Activated CD8-positive, alpha-beta memory T cell treated with anti-CD3 and anti-CD28 coated beads, Interleukin-2, amount 50 U/mL, for 48 hours (primary cell): ENCODE measurements around the gene RER1.

Experiments used
- DNase-seq: peaks from one replicate; pipeline ENCODE4 v3.0.0-alpha.2; 2020

The RER1 gene

GRCh38 chr1:2354511-2355372 lies 36.9 kb upstream of the RER1 start:
- DNase-seq, result no peak

- no peak for DNase-seq
Observed at GRCh38 chr1:2355373-2356261, 36.0 kb upstream of the RER1 start.

- no peak for DNase-seq
Observed at GRCh38 chr1:2356401-2356800, 35.2 kb upstream of the RER1 start.

DNA sequence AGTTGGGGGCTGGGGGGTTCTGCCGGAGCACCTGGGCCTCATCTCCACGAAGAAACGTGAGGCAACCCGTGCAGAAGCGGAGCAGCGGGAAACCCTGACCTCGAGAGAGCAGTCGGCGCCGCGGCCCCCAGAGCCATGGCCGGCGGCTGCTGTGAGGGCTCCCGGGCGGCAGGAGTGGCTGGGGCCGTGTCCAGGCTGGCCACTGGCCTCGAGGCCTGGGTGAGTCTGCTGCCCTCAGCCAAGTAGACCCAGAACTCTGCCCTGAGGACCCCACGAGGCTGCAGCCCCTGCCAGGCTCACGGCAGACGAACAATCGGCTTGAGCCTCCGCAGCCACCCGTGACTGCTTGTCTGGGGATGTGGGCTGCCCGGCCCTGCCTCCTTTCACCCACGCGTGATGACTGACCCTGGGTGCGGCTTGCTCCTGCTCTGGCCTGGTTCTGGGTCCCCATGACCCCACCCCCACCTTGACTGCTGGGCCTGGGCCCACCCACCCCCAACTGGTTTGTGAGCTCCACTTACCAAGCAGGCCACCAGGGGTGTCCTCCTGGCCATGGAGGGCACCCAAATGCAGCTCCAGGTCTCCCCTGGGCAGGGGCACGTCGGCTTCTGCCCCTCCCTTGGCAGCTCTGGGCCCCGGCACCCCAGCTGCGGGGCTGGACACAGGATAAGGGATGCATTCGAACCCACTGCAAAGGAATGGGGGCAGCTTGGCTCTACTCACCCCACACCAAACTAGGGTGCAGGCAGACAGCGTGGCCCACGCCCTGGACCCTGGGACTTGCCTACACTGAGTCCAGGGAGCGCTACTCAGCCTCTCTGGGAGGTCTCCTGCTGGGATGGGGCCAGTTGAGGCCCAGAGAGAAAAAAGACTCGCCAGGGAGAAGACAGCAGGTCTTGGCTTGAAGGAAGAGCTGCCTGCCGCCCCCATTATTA lies 34.5 kb upstream of the RER1 start:
- no peak for DNase-seq

DNA sequence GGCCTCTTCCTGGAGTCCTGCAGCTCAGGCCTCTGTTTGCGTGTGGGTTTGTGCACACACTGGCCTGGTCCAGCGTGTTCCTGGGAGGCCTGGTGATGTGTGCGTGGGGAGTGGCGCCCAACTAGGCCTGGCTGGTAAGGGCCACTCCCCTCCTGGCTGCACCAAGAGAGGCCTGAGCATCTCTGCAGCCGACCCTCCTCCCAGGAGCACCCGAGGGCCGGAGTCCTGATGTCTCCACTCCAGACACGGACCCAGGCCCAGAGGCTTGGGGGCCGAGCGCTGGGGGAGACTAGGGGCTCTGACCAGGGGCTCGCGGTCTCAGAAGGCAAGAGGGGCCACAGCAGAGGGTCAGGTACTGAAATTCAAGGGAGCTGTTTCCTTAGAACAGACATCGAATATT lies 33.6 kb upstream of the RER1 start:
- DNase-seq, result no peak

DNA sequence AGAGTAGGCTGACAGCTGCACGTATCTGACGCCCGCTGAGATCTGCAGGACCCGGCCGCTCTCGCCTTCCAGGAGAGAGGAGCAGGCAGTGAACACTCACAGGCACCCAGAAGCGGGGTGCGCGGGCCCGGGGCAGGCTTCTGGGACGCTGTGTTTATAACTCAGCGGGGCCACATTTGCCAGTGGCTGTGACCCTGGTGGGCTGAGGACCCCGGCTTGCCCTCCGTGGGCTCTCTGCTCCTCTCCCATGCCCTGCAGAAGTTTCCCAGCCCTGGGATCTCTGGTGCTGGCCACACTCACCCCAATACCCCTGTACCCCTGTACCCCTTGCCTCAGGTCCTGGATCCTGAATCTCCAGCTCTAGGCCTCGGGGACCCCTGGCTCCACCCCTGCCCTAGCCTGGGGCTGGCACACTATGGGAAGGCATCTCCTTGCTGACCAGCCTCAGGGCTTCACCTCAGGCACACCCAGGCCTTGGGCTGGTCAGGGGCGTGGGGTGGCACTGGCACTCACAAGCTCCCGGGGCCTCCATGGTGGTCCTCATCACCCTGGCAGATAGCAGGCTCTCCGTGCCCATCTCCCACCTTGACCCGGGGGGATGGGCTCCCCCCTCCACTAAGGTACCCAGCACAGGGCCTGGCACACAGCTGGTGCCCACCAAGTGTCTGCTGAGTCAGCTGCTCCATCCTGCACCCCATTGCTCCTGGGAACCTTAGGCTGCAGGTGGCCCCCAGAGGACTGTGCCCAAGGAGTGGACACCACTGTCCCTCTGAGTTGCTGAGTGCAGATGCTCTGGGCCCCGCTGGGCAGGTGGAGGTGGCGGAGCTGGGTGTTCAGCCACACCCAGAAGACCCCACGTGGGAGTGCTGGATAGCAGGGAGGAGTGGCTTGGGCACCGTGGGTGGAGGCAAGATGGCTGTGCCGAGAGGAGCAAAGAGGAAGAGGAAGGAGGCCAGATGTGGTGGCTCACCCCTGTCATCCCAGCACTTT lies 32.7 kb upstream of the RER1 start:
- no peak for DNase-seq

DNA sequence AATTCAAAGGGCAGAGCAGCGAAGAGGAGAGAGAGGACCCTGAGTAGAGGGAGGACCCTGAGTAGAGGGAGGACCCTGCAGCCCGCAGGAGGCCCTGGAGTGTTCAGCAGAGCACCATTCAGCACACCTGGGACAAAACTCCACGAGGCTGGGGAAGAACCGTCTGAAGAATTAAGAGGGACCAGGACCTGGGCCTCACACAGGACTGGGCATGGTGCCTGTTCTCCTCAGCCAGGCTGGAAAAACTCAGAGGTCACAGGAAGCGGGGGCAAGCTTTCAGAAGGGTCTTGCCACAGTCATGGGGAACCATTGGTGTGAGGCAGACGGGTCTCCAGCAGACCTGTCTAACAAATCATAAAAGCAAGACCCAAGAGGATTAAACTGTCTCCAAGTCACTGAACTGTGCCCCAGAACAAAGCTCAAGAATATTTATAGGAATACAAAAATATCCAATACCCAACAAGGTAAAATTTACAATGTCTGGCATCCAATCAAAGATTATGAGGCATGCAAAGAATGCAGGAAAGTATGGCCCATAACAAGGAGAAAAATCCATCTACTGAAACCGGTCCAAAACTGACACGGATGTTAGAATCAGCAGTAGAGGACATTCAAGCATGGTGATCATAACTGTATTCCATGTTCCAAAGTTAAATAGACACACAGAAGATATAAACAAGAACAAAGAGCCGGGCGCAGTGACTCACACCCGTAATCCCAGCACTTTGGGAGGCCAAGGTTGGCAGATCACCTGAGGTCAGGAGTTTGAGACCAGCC lies 30.9 kb upstream of the RER1 start:
- DNase-seq, result no peak

DNA sequence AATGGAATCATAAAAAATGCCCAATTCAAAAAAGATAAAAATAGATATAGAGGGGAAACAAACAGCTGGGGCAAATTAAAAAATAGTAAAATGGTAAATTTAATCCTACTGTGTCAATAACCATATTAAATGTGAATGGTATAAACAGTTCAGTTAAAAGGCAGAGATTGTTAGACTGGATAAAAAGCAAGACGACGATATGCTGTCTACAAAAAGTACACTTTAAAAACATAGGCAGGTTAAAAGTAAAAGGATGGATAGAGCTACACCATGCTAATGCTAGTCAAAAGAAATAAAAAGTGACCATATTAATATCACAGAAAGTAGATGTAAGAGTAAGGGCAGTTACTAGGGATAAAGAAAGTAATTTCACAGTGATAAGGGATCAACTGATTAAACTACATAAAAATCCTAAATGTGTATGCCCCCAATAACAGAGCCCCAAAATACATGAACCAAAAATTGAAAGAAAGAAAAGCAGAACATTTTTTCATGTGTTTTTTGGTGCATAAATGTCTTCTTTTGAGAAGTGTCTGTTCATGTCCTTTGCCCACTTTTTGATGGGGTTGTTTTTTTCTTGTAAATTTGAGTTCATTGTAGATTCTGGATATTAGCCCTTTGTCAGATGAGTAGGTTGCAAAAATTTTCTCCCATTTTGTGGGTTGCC lies 27.7 kb upstream of the RER1 start:
- DNase-seq, result no peak

DNA sequence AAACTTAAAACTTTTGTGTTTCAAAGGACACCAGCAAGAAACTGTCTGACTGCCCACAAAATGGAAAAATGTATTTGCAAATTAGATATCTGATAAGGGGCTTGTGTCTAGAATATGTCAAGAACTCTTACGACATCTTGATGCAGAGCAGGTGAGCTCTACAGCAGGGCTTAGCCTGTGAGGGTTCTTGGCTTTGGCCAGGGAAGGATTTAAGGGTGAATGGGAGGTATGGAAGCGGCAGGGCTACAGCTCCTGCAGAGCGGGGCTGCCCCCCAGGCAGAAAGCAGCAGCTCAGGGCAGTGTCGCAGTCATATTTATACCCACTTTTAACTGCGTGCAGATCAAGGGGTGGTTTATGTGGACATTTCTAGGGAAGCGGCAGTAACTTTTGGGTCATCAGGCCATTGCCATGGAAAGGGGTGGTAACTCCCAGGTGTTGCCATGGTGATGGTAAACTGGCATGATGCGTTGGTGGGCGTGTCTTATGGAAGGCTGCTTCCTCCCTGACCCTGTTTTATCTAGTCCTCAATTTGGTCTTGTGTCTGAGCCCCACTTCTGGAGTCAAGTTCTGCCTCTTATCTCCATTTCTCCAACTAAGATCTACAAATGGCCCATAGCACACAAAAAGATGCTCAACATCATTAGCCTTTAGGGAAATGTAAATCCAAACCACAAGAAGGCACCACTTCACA lies 23.4 kb upstream of the RER1 start:
- no peak for DNase-seq

DNA sequence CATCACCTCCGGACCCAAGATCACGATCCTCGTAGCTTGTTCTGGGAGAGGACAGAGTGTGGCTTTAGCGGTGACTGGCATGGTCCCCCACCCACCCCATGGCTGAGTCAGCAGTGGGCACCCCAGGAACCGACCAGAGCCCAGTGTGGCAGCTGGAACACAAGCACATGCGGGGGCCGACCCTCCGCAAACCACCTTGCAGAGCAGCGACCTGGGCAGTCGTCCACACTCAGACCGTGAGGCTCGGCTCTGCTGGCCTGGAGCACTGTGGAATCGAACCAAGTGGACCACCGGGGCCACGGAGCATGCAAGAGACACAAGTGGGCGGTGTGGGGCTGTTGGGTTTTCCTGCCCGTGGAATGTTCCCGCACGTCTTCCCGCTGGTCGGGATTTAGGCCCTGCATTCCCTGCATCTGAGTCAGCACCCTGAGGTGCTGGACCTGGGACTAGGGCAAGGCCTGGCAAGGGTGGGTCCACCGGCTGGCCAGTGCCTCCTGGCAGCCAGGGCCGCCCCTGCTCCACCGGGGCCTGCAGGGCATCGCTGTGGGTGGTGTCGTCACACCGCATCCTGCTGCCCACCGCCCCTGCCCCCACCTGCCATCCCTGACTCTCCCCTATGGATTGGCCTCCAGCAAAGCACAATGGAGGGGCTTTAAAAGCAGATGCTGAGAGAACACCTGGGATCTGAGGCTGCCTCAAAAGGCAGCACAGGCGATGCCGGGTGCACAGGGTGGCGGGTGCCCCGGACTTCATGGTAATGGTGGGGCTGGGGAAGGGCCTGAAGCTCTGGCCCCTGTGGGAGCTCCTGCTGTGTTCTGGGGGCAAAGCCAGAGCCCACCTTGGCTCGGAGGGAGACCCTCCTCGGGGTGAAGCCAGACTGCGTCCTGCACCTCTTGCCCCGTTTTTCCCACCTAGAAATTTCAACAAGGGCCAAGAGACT lies 18.8 kb upstream of the RER1 start:
- DNase-seq, result no peak

GRCh38 chr1:2373551-2374251 lies 17.9 kb upstream of the RER1 start:
- no peak for DNase-seq

GRCh38 chr1:2374252-2375155 lies 17.1 kb upstream of the RER1 start:
- no peak for DNase-seq

DNA sequence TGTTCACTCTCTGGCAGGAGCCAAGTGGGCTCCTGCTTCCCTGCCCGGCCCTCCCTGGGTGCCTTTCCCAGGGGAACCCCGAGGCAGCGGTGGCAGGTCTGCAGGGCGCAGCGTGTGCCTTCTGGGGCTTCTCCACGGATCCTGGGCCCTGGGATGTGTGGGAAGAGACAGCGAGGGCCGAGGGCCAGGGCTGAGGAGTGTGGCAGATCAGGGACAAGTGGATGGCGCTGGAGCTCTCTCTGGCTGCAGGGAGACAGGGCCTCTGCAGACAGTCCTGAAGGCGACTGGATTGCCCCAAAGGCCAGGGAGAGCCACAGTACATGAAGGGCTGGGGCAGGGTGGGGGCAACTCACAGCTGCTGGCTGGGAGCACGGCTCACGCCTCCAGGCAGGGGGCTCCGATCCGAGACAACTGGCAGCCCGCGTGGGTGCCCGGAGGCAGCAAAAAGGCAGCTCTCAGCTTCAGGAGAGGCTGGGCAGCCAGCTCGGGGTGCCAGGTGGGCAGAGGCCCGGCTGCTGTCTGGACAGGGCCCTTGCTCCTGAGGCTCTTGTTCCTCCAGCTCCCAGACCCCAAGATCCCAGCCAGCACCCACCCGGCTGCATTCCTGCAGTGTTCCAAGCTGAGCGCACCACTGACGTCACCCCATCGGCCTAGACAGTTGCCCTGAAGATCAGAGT lies 16.3 kb upstream of the RER1 start:
- no peak for DNase-seq

GRCh38 chr1:2375923-2376260 lies 15.7 kb upstream of the RER1 start:
- no peak for DNase-seq

DNA sequence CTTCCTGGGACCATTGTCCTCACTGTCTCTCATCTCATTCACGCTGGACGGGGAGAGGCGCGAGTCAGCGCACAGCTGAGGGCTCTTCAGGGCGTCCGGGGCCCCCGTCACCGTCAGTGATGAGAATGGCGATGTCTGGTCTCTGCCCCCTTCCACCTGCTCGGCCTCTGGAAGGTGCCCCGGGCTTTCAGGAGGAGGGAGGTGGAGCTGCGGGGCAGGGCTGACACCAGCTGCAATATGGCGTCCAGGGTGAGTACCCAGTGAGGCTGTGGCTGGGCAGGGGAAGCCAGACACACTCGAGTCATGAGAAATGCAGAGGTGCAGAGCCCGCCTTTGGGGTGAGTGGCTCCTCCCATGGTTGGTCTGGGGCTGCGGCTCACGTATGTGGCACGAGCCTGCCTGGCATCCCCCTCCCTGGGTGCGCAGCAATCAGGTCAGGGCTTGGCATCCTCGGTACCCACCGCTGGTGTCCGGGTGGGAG lies 15.3 kb upstream of the RER1 start:
- no peak for DNase-seq
